Muscle of back (tissue), 11 donors: Measurements from ENCODE around the gene CDK5. TPM values are rescaled to one million over a fixed set of nuclear protein-coding genes. Genes with fewer than 3 reads are reported as not detected.
"Not testable (repeated sequence)": the region's sequence is repeated elsewhere in the genome, so short reads cannot be mapped to it uniquely, and the experiment has no call there.

Experiments
- DNase-seq, 3 donors: peaks; one replicate each; pipeline versions ENCODE4 v3.0.0 to v3.0.0-alpha.2; 2013
- polyA plus RNA-seq, 10 donors: library from polyadenylated mRNA; unstranded; fragments of 120-200 nt; gene quantifications; one replicate each; pipeline ENCODE4 v1.2.1, GENCODE V29; 2013; ENCODE audit not compliant: insufficient read length in 10 of 10

The CDK5 gene
- polyA plus RNA-seq, 10 donors, result 5.4 to 11.2 (median 9.4) TPM

GRCh38 chr7:151059367-151060112 is 1.8 kb upstream of the CDK5 start, which contains the start of gene SLC4A2:
TSS of gene SLC4A2 (plus strand) at chr7:151059589. CDS start at chr7:151061988, 2,399 bp downstream.
- peak; percentile 84 to 94 (median 91) for DNase-seq

- DNase-seq, result peak in 1 of 3 donors; percentile 37
Observed at GRCh38 chr7:151058781-151059366, 1.2 kb upstream of the CDK5 start.

- DNase-seq, result peak; percentile 99 to 100 (median 99)
Observed at GRCh38 chr7:151057989-151058780, 488 bp upstream of the CDK5 start.

GRCh38 chr7:151056666-151057505 is 811 bp downstream of the CDK5 start:
- DNase-seq, result no peak

GRCh38 chr7:151056283-151056665 is 1.4 kb downstream of the CDK5 start:
- DNase-seq, result no peak

- no peak for DNase-seq
Observed at GRCh38 chr7:151053751-151054150, 3.9 kb downstream of the CDK5 start.

- no peak for DNase-seq
Observed at GRCh38 chr7:151053096-151053495, 4.6 kb downstream of the CDK5 start.

GRCh38 chr7:151051108-151051507 is 6.6 kb downstream of the CDK5 start:
- DNase-seq, result peak; percentile 50 to 89 (median 79)

- no peak for DNase-seq
Observed at GRCh38 chr7:151048911-151049463, 8.7 kb downstream of the CDK5 start.

- DNase-seq, result no peak
Observed at GRCh38 chr7:151047976-151048815, 9.5 kb downstream of the CDK5 start, which contains the start of gene ASIC3. TSS of gene ASIC3 (plus strand) at chr7:151048531. CDS start at chr7:151048886, 355 bp downstream.

- peak in 2 of 3 donors; percentile 40 to 66 for DNase-seq
Observed at GRCh38 chr7:151046603-151047573, 10.8 kb downstream of the CDK5 start.

- DNase-seq, result no peak
Observed at GRCh38 chr7:151045967-151046366, 11.7 kb downstream of the CDK5 start.

- no peak for DNase-seq
Observed at GRCh38 chr7:151045262-151045661, 12.4 kb downstream of the CDK5 start.

GRCh38 chr7:151043959-151044358 is 13.7 kb downstream of the CDK5 start:
- no peak for DNase-seq

- not testable (repeated sequence) for DNase-seq
Observed at GRCh38 chr7:151043449-151043848, 14.2 kb downstream of the CDK5 start.

GRCh38 chr7:151040616-151041375 is 16.9 kb downstream of the CDK5 start:
- DNase-seq, result no peak

GRCh38 chr7:151039850-151040548 is 17.7 kb downstream of the CDK5 start:
- DNase-seq, result no peak
